HG03354 (cell line): ENCODE measurements around the gene RGP1.

Experiments used
- ATAC-seq: cut with Tn5 transposase; IDR thresholded peaks from one replicate; pipeline ENCODE4 v1.9.1; 2021; ENCODE audit warnings: mild to moderate bottlenecking; ENCODE audit not compliant: unreplicated experiment, poor library complexity, severe bottlenecking

Gene RGP1, protein sequence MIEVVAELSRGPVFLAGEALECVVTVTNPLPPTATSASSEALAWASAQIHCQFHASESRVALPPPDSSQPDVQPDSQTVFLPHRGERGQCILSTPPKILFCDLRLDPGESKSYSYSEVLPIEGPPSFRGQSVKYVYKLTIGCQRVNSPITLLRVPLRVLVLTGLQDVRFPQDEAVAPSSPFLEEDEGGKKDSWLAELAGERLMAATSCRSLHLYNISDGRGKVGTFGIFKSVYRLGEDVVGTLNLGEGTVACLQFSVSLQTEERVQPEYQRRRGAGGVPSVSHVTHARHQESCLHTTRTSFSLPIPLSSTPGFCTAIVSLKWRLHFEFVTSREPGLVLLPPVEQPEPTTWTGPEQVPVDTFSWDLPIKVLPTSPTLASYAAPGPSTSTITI

DNA sequence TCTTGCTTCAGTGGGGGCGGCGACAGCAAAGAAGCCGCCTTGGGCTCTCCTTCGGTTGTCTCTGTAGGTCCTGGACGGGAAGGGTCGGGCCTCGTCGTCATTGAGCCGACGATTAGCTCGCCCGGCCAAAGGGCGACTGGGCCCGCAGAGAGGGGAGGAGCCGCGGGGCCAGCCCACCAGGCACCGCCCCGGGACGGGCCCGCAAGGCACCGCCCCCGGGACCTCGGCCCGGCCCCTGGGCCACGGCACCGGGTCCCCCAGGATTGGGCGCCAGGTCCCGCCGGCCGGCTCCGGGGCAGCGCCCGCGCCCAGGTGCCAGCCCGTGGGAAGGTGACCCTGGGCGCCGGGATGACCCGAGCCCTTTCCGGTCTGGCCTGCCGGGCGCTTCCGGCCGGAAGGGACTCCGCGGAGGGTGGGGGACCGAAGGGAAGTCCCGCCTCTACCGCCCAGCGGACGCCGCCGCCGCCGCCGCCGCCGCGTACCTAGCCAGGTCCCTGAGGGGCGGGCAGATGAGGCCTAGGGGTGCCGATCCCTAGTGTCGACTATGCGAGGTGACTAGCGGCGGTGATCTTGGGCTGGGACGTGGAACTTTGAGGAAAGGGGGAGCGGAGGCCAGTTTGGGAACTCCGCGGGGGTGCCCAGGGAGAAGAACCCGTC lies at the start of gene RGP1, which contains the start of gene GBA2:
Gene RGP1, plus strand, starts transcription at position 430 of the 657 bp plus-strand sequence. CDS start 469 bp downstream, outside the sequence.
Gene GBA2, minus strand, starts transcription at position 371 of the 657 bp plus-strand sequence. CDS start 524 bp downstream, outside the sequence.
- peak; percentile 82 for ATAC-seq

DNA sequence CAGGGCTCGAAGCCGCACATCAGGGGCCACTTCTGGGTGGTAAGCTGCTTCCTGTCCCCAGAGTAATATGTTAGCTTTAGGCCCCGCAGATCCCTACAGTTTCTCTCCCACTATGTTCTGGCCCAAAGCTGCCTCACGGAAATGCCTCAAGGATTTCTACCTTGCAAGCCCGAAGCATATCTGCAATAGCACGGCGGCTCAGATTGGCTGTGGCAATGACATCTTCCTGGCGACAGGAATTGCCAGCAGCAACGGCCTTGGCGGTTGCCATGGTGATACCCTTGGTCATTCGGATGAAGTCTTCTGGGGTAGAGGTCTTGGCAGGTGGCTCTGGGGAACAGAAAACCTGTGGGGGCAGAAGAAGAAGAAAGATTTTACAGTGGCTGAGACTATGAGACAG lies 49.1 kb upstream of the RGP1 start:
- ATAC-seq = no peak

DNA sequence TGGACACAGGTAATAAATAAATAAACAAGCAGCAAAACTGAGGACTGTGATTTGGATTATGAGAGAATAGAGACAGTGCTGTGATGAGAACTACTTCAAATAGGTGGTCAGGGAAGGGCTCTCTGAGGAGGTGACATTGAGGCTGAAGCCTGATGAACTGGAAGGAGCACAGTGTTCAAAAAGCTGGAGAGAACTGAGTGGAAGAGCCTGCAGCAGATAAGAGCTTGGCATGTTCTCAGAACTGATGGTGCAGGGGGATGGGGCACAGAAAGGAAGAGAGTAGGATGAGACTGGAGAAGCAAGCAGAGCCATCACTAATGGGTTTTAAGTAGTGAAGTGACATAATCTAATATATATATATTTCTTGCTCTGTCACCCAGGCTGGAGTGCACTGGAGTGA lies 48.1 kb upstream of the RGP1 start:
- no peak for ATAC-seq

DNA sequence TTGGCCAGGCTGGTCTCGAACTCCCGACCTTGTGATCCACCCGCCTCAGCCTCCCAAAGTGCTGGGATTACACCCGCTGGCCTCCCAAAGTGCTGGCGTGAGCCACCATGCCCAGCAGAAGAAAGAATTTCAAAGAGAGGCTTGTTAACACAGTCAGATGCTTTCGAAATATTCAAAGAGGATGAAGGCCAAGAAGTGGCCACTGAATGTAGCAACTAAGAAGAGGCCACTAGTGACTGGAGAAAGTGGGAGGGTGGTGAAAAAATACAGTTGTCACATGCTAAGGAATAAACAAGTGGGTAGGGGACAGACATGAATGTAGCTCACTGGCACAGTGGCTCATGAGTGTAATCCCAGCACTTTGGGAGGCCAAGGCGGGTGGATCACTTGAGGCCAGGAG lies 46.4 kb upstream of the RGP1 start:
- no peak for ATAC-seq

DNA sequence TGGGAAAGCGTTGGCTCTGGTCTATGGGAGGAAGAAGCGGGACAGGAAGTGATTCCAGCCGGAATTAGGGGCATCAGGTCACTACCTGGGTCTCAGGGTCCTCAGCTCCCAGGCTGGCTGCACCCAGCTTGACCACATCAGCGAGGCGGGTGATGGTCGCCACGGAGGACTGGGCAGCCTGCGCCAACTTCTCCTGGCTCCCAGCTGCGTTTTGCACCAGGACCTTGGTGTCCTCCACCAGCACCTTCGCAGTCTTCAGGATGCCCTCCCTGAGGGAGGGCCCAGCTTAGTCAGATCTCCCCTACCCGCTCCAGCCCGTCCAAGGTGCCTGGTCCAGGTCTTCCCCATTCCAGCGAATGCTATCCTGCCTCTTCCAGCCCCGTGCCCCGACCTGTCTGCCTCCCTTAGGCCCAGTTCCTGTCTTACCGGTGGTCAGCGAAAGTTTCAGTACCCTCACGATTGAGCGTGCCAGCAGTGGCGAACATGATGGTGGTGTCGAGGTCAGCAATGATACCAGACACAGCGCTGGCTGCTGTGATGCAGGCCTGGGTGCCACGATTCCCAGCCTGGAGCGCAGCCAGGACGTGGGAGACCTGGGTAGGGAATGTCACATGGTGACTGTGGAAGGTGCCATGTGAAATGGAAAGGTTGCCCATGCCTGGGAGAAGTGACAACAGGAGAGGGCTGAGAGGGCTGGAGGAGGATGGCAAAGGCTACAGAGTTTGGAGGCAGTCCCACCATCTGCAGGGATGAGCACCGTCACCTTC lies 45.0 kb upstream of the RGP1 start:
- ATAC-seq = no peak

DNA sequence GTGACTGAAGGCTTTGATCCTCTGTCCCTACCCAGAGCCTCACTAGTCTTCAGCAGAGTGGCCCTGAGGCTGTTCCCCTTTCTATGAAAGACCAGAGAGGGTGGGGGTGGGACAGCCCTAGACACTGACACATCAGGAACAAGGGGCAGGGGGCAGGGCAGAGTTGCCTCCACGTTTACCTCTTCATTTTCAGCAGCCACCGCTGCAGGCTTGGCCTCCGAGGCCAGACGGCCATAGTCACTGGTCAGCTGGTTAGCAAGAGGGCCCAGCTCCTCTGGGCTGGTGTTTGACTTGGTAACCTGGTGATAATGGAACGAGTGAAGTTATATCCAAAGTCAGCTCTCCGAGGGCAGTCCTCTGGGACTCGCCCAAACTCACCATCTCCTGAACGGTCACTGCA lies 43.7 kb upstream of the RGP1 start:
- ATAC-seq = no peak

DNA sequence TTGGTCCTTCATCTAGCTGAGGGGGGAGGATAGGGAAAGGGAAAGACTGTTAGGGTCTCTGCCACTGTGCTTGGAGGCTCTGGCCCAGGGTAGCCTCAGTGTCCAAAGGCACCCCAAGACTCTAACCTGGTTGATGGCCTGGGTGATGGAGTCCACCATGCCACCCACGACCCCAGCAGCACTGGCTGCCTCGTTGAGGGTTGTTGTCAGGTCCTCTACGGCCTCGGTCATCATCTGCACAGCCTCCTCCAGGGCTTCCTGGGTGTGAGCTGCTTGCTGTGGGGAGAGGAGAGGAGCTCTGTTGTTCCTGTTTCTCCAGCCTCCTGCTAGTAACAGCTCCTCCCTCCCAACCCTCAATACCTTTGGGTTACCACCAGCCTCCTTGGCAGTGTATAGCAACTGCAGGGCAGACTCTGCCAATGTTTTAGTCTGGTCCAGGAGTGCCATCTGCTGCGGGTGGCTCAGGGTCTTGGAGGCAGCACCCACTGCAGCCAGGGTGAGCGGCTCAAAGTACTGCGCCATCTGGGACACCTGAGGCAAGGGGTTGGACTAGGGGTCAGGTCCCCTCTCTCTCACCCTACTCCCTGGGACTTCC lies 43.2 kb upstream of the RGP1 start:
- ATAC-seq = no peak

DNA sequence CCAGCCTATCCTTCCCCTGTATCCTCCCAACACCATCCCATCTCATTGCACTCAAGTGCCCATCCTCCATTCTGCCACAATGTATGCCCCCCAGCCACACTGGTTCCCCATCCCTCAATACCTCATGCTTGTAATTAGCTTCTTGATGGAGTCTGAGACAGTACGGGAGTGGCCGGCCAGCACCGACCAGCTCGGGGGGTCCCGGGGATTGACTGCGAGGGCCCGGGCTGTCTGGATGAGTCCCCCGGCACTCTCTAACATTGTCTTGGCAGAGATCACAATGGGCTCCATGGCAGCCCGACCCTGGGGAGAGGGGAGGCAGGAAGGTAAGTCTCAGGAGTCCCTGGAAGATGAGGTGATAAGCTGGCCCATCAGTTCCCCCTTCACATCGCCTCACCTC lies 42.1 kb upstream of the RGP1 start:
- ATAC-seq = no peak

DNA sequence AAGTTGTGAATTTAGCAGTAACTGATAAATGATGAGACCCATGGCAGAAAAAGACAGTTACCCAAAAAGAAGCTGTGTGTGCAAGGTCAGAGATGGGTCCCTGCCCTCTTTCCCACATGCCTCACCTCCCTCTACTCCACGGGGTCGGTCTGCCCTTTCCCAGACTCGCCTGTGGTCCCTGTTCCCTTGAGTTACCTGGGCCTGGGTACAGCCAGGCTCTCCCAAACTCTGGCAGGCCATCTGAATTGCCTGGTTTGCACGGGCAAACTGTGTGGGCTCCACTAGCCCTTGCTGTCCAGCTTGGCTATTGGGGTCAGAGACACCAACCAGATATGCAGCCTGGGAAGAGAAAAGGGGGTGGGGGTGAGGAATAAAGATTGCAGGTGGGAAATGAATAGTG lies 40.9 kb upstream of the RGP1 start:
- ATAC-seq = no peak

DNA sequence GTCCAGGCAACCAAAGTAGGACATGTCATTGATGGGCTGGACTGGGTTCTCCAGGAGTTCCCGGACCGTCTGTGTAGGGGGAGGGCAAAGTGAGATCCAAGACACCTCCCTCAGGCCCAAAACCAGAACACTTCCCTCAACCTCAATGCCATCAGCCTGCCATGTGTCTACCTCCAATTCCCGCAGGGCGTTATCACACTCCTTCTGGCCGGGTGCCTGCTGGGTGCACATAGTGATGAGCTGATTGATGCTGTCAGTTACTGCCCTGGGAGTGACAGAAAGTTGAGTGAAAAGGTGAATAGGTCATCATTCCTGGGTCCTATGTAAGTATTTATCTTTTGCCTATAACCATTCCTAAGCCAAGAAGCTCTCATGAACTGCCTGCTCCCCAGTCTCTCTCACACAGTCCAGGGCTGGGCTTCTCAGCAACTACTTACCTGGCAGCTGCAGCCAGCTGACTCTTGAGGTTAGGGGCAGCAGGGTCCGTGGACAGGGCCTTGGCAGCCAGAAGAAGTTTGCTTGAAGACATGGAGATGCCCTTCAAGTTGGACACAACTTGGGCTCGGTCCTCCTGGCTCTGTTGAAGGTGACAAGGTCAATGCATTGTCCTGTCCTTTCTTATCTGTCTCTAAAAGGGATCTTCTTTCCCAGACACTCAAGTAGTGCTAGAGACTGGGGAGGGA lies 38.1 kb upstream of the RGP1 start:
- no peak for ATAC-seq

DNA sequence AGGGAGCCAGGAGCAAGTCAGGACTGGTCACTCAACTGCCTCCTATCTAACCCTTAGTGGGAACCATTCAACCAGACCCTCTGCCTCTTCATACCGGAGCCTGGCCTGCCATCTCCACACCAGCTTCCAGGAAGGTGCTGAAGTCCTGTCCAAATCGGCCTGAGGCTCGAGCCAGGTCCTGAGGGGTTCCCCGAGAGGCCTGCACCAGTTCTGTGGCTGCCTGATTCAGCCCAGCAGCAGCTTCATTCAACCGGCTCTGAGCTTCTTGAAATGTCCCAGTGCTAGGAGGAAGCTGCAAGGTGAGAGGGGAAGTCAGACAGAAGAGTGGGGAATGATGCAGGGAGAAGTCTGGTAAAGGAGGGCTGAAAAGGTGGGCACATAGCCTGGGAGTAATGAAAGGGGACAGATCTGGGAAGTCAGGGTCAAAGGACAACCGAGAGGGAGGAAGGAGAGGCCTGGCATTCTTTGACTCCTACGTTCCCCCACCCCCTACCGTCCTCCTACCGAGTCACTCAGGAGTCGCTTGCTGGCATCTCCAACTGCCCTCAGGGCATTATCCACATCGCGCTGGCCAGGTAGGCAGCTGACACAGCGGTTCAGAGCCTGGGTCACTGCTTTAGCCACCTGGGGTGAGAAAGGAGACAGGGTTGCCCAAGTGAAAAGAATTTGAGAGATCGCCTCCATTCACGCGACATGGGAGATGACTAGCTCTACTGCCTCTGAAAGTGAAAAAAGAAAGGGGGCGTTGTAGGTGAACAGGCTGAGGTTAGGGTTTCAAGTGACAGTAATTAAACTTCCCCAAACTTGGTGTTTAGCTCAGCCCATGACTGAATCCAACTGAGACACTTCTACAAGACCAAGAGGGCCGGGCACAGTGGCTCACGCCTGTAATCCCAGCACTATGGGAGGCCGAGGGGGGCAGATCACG lies 37.3 kb upstream of the RGP1 start:
- no peak for ATAC-seq

DNA sequence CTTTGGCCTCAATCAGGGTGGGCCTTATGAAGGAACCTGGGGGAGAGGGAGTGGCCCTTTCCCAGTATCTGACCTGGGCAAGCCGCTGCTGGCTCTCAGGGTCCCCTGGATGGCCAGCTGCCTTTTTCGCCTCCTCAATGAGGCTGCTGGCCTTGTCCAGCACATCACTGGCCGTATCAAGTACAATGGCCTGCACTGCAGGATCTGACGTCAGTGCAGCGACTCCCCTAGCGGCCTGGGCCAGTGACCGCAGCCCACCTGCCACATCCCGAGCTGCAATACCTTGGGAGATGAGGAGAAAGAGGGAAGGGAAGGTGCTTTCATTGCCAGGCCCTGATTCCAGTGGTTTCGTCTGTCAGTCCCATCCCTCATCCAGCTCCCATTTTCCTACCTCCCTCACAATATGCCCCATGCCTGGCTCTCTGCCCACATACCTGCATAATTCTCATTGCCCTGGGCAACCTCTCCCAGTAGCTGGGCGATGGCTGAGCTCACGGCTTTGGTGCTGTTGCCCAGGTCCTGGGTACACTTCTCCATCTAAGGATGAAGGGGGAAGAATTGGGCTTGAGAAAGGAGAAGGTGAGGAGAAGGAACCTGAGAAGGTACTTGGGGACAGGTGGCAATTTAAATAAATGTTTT lies 36.2 kb upstream of the RGP1 start:
- no peak for ATAC-seq

DNA sequence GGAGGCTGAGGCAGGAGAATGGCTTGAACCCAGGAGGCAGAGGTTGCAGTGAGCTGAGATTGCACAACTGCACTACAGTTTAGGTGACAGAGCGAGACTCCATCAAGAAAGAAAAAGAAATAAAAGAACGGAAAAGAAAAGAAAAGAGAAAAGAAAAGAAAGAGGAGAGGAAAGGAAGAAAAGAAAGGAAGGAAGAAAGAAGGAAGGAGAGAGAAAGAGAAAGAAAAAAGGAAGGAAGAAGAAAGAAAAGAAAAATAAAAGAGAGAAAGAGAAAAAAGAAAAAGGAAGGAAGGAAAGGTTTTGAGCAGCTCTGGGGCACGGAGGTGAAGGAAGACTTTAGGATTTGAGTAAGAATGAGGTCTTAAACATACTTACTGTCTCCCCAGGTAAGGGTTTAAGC lies 35.5 kb upstream of the RGP1 start:
- ATAC-seq = no peak

DNA sequence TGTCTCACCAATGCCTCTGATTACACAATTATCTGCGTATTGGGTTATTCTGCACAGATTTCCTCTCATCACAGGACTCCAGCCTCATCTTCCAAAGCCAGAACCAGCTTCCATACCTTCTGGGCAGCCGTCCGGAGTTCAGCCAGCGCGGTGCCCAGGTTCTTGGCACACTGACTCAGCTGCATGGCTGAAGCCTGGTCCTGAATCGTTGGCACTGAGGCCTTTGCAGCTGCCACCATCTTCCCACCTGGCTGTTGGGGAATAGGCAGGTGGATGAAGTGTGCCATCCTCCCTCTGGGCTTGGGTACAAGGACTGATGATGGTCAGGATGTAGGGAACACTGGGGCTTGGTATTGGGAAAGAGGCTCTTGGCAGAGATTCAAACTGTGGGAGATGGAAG lies 35.0 kb upstream of the RGP1 start:
- ATAC-seq = no peak

DNA sequence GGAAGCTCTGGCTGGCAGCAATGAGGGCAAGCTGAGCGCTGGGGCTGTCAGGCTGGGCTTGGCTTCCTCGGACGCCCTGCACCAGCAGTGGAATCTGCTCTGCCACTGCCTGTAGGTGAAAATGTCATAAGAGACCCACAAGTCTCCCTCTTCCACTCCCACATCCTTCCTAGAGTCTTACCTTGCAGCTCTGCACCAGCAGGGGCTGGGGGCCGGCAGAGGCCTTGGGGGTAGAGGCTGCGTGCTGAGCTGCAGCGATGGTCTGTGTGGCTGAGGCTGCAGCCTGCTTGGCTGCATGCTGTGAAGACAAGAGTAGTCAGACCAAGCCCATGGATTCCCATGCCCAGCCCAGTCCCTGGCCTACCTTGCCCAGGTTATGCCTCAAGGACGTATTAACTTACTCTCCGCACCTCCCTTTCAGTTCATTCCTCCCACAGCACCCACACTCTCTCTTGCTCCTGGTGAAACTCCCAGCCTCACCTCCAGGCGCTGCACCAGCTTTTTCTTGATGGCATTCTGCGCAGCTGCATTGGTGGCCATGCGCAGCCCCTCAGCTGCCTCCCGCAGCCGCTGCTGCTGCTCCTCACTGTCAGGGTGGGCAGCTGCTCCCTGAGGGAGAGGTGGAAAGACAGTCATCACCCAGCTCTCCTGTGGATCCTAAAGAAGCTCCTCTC lies 34.4 kb upstream of the RGP1 start:
- no peak for ATAC-seq

DNA sequence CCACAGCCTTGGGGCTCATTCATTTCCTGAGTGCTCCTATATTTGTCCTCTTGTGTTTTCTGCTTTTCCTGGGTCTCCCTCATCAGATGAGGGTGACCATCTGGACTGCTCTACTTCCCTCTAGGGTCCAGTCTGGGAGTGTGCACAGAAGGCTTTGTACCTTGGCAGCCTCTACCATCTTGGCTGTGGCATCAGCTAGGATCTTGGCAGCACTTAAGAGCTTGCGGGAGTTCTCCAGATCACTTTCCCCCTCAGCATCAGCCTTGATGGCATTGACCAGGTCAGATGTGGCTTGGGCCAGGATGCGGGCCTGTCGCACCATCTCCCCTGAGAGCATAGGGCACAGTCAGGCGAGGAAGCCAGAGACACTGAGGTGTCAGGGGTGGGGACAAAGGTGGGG lies 32.9 kb upstream of the RGP1 start:
- no peak for ATAC-seq

DNA sequence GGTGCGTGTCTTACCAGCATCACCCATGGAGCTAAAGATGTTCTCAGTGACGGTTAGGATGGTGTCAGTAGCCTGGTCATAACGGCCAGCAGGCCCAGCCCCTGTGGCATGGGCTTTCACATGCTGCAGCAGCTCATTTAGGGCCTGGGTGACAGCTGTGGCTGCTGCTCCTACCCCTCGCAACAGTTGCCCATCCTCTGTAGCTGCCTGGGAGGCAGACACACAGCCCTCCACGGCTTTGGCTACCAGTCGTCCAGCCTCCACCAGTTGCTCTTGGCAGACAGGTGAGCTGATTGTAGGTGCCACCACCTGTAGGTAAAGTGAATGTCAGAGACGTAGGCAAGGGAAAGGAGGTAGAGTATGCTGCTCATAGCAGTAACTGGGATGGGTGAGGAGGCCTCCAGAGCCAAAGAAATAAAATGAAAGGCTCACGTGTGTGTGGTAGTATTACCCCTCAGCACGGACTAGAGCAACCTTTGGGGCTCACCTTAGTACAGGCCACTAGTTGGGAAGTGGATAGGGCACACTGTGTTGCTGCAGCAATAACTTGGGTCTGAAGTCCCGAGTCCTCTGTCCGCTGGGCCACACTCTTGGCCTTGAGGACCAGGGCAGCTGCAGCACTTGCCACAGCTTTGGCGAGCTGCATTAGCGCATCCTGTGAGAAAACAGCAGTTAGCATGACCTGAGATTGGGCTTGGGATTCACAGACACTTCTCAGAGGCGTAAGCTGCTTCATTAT lies 31.8 kb upstream of the RGP1 start:
- ATAC-seq = no peak
